Central memory CD8-positive, alpha-beta T cell (primary cell): Measurements from ENCODE around the gene NEDD8.
A peak's percentile ranks its signal among the peaks of the same experiment; 100 is the strongest.
"Not testable (repeated sequence)": the region's sequence is repeated elsewhere in the genome, so short reads cannot be mapped to it uniquely, and the experiment has no call there.

Experiments
- ATAC-seq: fragments of 150-1000 bp; cut with Tn5 transposase; replicated peaks from 2 replicates; pipeline ENCODE4 v1.10.0; 2022; ENCODE audit warnings: mild to moderate bottlenecking, moderate FRiP score, moderate number of reproducible peaks; ENCODE audit not compliant: poor library complexity, severe bottlenecking; ENCODE audit errors: extremely low read depth
- DNase-seq, 2 donors: peaks; one replicate each; pipeline ENCODE4 v3.0.0; 2021; ENCODE audit warnings: low spot score in 2 of 2
- H3K27ac Mint-ChIP-seq: one replicate; pipeline ENCODE4 v1.8.0; 2022; ENCODE audit warnings: low read depth, mild to moderate bottlenecking, moderate library complexity, mixed read lengths
- H3K27me3 Mint-ChIP-seq: one replicate; pipeline ENCODE4 v1.8.0; 2022; ENCODE audit warnings: mixed read lengths
- H3K36me3 Mint-ChIP-seq: one replicate; pipeline ENCODE4 v1.8.0; 2022; ENCODE audit warnings: mild to moderate bottlenecking, moderate library complexity, mixed read lengths; ENCODE audit not compliant: insufficient read depth
- H3K4me1 Mint-ChIP-seq: one replicate; pipeline ENCODE4 v1.8.0; 2022; ENCODE audit warnings: mixed read lengths
- H3K4me3 Mint-ChIP-seq: one replicate; pipeline ENCODE4 v1.8.0; 2022; ENCODE audit warnings: mild to moderate bottlenecking, moderate library complexity, mixed read lengths
- H3K9me3 Mint-ChIP-seq: one replicate; pipeline ENCODE4 v1.8.0; 2022; ENCODE audit warnings: mixed read lengths

The NEDD8 gene

GRCh38 chr14:24252289-24253124 lies 20.3 kb upstream of the NEDD8 start:
- no peak for ATAC-seq
- Mint-ChIP-seq H3K36me3 (peaks cover 5% of the 10 kb centered on the region), H3K4me3 (no peak overlapping the region), H3K27ac (no peak overlapping the region), H3K27me3 (no peaks in the 10 kb centered on the region), H3K4me1 (peaks cover 4% of the 10 kb centered on the region), H3K9me3 (no peaks in the 10 kb centered on the region)
- no peak for DNase-seq

DNA sequence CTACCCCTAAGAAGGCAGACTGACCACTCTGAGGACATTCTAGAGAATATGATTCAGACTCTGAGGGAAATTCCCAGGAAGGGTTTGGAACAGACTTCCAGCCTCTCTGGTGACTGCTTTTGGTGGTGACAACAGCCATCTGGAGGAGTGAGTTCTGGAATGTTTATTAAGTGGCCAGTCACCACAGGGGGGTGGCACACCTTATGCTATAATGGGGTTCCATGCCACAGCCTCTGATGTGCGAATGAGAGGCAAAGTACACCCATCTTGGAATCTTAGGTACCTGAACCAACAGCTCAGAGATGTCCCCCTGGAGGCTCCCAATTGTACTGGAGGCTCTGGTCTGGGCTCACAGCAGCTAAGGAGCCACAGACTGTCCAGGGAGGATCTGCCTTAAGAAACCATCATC lies 19.7 kb upstream of the NEDD8 start:
- Mint-ChIP-seq H3K27ac (no peak overlapping the region), H3K9me3 (no peaks in the 10 kb centered on the region), H3K27me3 (no peaks in the 10 kb centered on the region), H3K36me3 (peaks cover 4% of the 10 kb centered on the region), H3K4me3 (no peak overlapping the region), H3K4me1 (peaks cover 11% of the 10 kb centered on the region)
- DNase-seq = no peak
- ATAC-seq = no peak

DNA sequence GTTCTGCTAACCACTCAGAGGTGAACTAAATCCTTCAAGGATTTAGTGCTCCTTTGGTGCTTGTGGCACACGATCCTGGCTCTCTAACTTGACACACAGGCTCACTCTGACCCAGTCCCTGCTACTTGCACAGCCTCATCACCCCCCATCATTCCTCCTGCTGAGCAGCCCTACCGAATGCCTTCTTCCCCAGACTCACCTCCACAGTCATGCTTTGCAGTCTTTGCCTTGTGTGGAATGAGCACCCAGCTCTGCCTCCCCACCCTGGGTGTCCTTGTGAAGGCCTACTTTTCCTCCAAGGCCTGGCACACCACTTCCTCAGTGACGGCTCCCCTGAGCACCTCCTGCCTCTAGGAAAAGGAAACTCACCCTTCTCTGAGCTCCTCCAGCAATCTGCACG lies 18.2 kb upstream of the NEDD8 start:
- H3K36me3 Mint-ChIP-seq = peaks cover 4% of the 10 kb centered on the region
- peak overlapping the region; percentile 12 for H3K27ac Mint-ChIP-seq
- ATAC-seq (no peak), DNase-seq (no peak)
- no peaks in the 10 kb centered on the region for H3K9me3 Mint-ChIP-seq
- H3K4me1 Mint-ChIP-seq = peaks cover 14% of the 10 kb centered on the region
- no peak overlapping the region for H3K4me3 Mint-ChIP-seq
- no peaks in the 10 kb centered on the region for H3K27me3 Mint-ChIP-seq

GRCh38 chr14:24249230-24250021 lies 17.3 kb upstream of the NEDD8 start:
- DNase-seq = no peak
- peaks cover 14% of the 10 kb centered on the region for H3K4me1 Mint-ChIP-seq
- no peaks in the 10 kb centered on the region for H3K9me3 Mint-ChIP-seq
- no peaks in the 10 kb centered on the region for H3K27me3 Mint-ChIP-seq
- no peak for ATAC-seq
- peaks cover 2% of the 10 kb centered on the region for H3K36me3 Mint-ChIP-seq
- no peak overlapping the region for H3K4me3 Mint-ChIP-seq
- no peak overlapping the region for H3K27ac Mint-ChIP-seq

- H3K4me1 Mint-ChIP-seq = peaks cover 21% of the 10 kb centered on the region
- no peaks in the 10 kb centered on the region for H3K27me3 Mint-ChIP-seq
- no peak for DNase-seq
- H3K27ac Mint-ChIP-seq = peak overlapping the region; percentile 82
- peaks cover 6% of the 10 kb centered on the region for H3K36me3 Mint-ChIP-seq
- H3K9me3 Mint-ChIP-seq = no peaks in the 10 kb centered on the region
- no peak for ATAC-seq
- H3K4me3 Mint-ChIP-seq = peak overlapping the region; percentile 53
Measured at GRCh38 chr14:24247422-24247821, 15.3 kb upstream of the NEDD8 start.

DNA sequence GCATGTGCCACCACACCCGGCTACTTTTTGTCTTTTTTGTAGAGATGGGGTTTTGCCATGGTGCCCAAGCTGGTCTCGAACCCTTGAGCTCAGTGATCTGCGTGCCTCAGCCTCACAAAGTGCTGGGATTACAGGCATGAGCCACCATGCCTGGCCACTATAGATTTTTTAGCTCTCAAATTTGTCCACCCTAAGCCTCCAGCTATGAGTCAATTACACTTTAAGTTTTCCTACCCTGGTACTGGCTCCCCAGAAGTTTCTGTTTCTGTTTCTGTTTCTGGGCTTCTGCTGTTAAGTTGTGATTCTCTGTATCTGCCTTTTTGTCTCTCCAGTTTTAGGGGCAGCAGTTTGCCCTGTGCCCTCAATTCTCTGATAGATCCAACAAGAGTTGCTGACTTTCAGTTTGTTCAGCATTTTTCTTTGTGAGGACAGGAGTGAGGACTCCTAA lies 14.6 kb upstream of the NEDD8 start:
- Mint-ChIP-seq H3K27me3 (no peaks in the 10 kb centered on the region), H3K36me3 (peaks cover 12% of the 10 kb centered on the region), H3K4me1 (peaks cover 21% of the 10 kb centered on the region), H3K27ac (peak overlapping the region; percentile 82), H3K4me3 (peak overlapping the region; percentile 67), H3K9me3 (no peaks in the 10 kb centered on the region)
- ATAC-seq = no peak
- DNase-seq = peak in 1 of 2 donors; percentile 19

DNA sequence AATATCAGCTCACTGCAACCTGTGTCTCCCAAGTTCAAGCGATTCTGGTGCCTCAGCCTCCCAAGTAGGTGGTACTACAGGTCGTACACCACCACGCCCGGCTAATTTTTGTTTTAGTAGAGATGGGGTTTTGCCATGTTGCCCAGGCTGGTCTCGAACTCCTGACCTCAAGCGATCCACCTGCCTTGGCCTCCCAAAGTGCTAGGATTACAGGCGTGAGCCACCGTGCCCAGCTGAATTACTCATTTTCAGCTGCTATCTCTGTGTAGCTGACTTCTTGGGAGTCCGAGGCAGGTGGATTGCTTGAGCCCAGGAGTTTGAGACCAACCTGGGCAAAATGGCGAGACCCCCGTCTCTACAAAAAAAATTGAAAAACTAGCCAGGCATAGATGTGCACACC lies 13.2 kb upstream of the NEDD8 start:
- Mint-ChIP-seq H3K4me1 (peaks cover 29% of the 10 kb centered on the region), H3K4me3 (peak overlapping the region; percentile 67), H3K36me3 (peaks cover 22% of the 10 kb centered on the region), H3K27ac (peak overlapping the region; percentile 84)
- DNase-seq, ATAC-seq, H3K9me3 Mint-ChIP-seq, H3K27me3 Mint-ChIP-seq: not testable (repeated sequence)

DNA sequence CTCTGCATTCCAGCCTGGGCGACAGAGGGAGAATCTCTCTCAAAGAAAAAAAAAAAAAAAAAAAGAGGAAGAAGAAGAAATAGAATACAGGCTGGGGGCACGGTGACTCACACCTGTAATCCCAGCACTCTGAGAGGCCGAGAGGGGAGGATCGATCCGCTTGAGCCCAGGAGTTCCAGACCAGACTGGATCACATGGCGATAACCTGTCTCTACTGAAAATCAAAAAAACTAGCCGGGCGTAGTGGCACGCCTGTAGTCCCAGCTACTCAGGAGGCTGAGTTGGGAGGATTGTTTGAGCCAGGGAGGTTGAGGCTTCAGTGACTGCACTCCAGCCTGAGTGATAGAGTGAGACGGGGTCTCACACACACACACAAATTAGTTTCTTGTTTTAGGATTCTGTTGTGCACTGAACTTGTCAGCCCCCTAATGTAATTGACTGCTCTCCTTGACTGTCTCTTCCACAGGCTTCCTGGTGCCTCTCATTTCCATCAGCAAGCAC lies 11.2 kb upstream of the NEDD8 start:
- ATAC-seq (no peak), DNase-seq (no peak)
- H3K27ac Mint-ChIP-seq = peak overlapping the region; percentile 98
- peaks cover 37% of the 10 kb centered on the region for H3K36me3 Mint-ChIP-seq
- H3K27me3 Mint-ChIP-seq = no peaks in the 10 kb centered on the region
- H3K4me1 Mint-ChIP-seq = peaks cover 49% of the 10 kb centered on the region
- no peaks in the 10 kb centered on the region for H3K9me3 Mint-ChIP-seq
- H3K4me3 Mint-ChIP-seq = peak overlapping the region; percentile 93

GRCh38 chr14:24241829-24242443 lies 9.8 kb upstream of the NEDD8 start:
- Mint-ChIP-seq H3K36me3 (peaks cover 50% of the 10 kb centered on the region), H3K9me3 (no peaks in the 10 kb centered on the region), H3K27me3 (no peaks in the 10 kb centered on the region), H3K4me1 (peaks cover 53% of the 10 kb centered on the region), H3K4me3 (peak overlapping the region; percentile 93), H3K27ac (peak overlapping the region; percentile 98)
- ATAC-seq (peak; percentile 78), DNase-seq (peak in 1 of 2 donors; percentile 91)

DNA sequence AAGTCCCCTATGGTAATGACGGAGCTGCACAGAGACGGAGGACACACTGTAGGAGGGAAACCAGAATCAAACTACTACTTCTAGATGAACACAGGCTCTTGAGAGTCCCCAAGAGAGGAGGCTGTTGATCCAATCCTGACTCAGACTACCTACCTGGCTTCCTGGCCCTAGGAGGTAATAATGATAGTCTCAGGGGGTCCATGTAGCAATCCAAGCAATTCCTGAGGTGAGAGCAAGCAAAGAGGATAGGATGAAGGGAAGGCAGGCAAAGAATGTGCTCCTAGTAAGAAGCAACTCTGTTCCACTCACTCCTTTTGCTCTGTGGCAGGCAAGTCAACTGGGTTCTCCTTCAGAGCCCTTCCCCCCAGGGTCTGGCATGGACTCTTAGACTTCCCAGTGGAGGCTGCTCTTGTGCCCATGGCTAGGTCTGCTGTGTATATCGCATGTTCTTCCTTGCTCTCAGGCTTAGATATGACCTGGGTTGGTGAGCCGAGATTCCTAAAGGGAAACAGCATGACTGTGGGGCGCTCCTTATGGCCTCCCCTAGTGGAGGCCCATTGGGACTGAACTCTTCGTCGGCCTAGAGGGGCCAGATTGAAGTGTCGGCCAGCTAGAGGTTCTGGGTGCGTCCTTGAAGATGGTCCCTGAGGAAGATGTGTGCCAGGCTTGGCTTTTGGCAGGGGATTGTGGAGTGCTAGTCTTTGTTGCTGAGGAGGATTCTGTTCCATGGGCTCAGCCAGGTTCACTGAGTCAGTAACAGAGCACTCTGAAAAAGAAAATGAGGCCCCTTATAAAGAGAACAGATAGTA lies 8.1 kb upstream of the NEDD8 start:
- H3K4me3 Mint-ChIP-seq = peak overlapping the region; percentile 93

DNA sequence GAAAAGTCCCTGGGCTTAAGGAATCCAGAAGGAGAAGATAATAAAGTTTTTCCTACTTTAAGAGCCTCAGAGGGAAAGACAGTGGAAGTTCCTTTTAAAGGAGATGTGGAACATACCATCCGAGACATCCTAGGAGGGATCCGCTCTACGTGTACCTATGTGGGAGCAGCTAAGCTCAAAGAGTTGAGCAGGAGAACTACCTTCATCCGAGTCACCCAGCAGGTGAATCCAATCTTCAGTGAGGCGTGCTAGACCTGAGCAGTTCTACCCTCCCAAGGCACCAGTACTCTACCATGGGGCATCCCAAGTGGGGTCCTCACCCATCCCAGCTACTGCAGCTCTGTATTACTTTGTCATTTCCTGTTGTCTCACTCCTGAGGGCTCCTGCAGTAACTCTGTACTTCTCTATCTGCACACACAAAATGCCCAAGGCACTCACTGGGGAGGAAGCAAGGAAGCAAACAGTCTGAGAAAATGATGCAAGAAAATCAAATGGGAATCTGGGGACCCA lies 6.4 kb upstream of the NEDD8 start:
- Mint-ChIP-seq H3K4me1 (peaks cover 70% of the 10 kb centered on the region), H3K4me3 (no peak overlapping the region), H3K36me3 (peaks cover 61% of the 10 kb centered on the region), H3K27ac (no peak overlapping the region), H3K27me3 (no peaks in the 10 kb centered on the region), H3K9me3 (no peaks in the 10 kb centered on the region)
- DNase-seq = no peak
- no peak for ATAC-seq

More for the DNA sequence above, 8.1 kb upstream of the NEDD8 start:
- no peak for DNase-seq
- Mint-ChIP-seq H3K4me1 (peaks cover 61% of the 10 kb centered on the region), H3K36me3 (peaks cover 59% of the 10 kb centered on the region), H3K9me3 (no peaks in the 10 kb centered on the region), H3K27me3 (no peaks in the 10 kb centered on the region), H3K27ac (no peak overlapping the region)
- no peak for ATAC-seq
